Stimulated activated CD8-positive, alpha-beta memory T cell treated with anti-CD3 and anti-CD28 coated beads, Interleukin-4, amount 100 ng/mL, for 1 hour (primary cell): Measurements from ENCODE around the gene GNMT.

Experiments
- DNase-seq, 2 donors: peaks; one replicate each; pipeline ENCODE4 v3.0.0-alpha.2; 2020; ENCODE audit warnings: low read depth in 2 of 2, low spot score in 1 of 2

Gene GNMT

GRCh38 chr6:42960243-42961019 is at the start of gene GNMT:
TSS of gene GNMT (plus strand) at chr6:42960754. CDS start at chr6:42960768, 14 bp downstream.
- no peak for DNase-seq

- no peak for DNase-seq
Measured at GRCh38 chr6:42911171-42912021, 49.2 kb upstream of the GNMT start.

- DNase-seq: no peak
Measured at GRCh38 chr6:42914546-42914945, 46.0 kb upstream of the GNMT start.

DNA sequence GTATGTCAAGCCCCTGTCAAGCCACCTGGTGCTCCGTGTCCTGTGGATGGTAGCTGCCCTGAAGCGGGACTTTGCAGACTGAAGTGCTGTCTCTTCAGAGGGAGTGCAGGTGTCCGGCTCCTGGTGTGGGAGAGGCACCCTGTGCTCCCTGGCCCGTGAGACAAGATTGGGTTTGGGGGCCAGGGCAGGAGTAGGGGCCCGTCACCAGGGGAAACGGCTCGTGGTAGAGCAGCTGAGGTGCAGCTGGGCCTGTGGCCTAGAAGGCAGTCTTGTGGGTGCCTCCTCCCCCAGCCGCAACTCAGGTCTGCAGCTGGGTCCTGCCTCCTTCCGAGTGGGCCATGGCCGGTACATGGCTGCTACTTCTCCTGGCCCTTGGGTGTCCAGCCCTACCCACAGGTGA is 44.8 kb upstream of the GNMT start, which contains the start of gene PTCRA:
Gene PTCRA, plus strand, starts transcription at position 322 of the 400 bp plus-strand sequence. Its CDS starts 17 bp downstream, at position 339.
- DNase-seq: no peak

- no peak for DNase-seq
Measured at GRCh38 chr6:42916288-42916687, 44.3 kb upstream of the GNMT start.

DNA sequence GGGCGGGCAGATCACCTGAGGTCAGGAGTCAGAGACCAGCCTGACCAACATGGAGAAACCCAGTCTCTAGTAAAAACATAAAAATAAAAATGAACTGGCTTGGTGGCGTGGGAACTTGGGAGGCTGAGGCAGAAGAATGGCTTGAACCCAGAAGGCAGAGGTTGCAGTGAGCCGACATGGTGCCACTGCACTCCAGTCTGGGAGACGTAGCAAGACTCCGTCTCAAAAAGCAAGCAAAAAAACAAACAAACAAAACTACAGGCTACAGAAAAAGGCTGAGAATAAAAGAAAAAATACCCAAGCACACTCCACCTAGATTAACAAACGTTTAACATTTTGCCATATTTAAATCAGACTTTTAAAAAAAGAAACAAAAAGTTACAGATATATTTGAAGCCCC is 38.8 kb upstream of the GNMT start:
- DNase-seq: no peak

- DNase-seq: no peak
Measured at GRCh38 chr6:42923666-42924065, 36.9 kb upstream of the GNMT start.

- no peak for DNase-seq
Measured at GRCh38 chr6:42925248-42925857, 35.2 kb upstream of the GNMT start.

DNA sequence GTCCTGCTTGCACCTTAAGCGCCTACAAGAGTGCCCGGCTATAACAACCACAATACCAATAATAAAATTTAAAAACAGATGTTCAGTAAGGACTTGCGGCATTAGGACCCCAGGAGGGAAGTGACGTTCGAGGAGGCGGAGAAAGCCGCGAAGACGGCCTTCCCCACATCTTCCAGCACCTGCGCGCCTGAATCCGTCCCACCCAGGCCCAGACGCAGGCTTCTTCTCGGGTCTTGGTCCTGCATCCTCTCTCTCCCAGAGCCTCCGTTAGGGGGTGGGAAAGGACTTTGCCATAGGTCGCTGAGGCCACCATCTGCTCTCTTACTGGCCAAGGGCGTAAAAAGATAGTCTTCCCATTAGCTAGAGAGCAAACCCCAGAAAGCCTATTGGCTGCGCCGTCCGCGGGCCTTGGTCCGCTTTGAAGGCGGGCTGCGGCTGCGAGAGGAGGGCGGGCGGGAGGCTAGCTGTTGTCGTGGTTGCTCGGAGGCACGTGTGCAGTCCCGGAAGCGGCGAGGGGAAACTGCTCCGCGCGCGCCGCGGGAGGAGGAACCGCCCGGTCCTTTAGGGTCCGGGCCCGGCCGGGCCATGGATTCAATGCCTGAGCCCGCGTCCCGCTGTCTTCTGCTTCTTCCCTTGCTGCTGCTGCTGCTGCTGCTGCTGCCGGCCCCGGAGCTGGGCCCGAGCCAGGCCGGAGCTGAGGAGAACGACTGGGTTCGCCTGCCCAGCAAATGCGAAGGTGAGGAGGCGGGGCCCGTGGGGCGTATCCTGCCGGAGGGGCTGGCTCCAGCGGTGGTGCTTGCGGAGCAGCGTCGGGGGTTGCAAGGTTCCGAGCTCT is 31.4 kb upstream of the GNMT start, which contains the start of gene CNPY3:
Gene CNPY3, plus strand, starts transcription at position 495 of the 835 bp plus-strand sequence. Its CDS starts 91 bp downstream, at position 586.
- DNase-seq: peak; percentile 77 to 90

DNA sequence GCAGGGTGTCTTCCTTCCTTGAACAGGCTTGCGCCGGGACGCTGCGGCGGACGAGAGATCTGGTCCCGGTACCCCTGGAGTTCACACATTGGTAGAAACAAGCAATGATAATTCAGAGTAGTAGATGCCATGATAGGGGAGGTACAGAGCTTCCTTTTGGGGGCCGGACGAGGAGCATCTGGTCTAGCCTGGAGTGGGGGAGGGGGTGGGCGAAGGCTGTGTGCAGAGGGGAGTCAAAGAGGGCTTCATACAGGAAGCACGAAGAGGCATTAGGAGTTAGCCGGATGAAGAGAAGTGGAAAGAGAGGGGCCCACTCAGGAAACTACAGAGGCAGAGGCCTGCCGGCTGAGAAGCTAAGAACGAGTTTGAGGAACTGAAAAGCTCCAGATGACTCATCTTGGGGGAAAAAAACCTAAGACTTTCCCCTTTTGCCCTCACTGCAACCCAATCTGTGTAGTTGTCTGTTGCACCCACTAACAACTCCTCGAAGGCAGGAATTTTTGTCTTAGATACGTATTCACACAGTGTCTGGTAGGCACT is 30.7 kb upstream of the GNMT start:
- peak; percentile 20 to 31 for DNase-seq

DNA sequence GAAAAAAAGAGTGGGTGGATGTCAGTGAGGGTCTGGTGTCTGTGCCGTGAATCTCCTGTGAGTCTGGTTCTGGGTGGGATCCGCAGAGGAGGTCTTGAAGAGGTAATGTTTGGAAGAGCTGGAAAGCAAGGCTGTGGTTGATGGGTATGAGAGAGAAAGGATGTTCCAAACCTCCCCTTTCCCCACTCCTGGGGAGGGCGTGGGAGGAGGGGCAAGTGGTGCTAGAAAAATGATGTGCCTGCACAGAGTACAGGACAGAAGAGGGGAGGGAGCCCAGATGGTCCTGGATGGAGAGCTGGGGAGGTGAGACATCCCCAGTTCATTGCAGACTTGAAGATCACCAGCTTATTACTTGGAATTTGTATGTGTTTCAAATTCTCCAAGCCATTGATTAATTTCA is 28.1 kb upstream of the GNMT start:
- DNase-seq: no peak

DNA sequence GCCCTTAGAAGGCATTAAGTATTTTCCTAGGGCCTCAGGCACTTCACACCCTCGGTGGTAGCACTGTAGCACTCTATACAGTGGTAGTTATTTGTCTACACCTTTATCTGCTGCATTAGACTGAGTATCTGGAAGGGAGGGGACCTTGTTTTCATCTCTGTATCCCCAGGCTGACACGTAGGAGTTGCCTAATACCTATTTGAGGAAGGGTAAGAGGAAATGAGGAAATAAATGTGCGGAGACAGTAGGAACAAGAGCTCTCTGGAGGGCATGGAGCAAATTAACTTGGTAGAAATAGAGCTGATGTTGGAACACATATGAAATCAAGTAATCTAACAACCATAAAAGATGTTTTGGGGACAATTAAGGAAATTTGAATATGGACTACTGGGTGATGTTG is 27.3 kb upstream of the GNMT start:
- DNase-seq: no peak

DNA sequence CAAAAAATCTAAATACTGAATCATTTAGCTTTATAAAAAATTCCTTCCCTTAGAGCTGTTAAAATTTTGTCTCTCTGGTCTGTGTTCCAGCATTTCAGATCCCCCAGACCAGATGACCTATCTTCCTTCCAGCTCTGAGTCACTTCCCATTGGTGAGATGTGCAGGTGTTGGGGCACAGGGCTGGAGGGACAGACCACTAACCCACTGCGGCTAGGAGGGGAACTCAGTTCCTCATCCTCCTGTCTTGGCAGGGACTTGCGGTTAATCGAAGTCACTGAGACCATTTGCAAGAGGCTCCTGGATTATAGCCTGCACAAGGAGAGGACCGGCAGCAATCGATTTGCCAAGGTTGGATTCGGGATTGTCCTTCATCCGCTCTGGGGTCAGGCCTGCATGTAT is 25.2 kb upstream of the GNMT start:
- DNase-seq: no peak

GRCh38 chr6:42936398-42936797 is 24.2 kb upstream of the GNMT start:
- DNase-seq: no peak

- no peak for DNase-seq
Measured at GRCh38 chr6:42937548-42938427, 22.8 kb upstream of the GNMT start.

DNA sequence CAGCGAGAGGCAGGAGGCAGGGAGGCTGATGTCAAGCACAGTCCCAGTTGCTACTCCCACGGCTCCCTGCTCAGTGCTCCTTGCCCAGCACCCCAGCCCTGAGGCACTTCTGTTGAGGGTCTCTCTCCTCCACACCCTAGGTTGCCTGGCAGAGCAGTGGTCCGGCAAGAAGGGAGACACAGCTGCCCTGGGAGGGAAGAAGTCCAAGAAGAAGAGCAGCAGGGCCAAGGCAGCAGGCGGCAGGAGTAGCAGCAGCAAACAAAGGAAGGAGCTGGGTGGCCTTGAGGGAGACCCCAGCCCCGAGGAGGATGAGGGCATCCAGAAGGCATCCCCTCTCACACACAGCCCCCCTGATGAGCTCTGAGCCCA is 22.1 kb upstream of the GNMT start:
- DNase-seq: no peak

DNA sequence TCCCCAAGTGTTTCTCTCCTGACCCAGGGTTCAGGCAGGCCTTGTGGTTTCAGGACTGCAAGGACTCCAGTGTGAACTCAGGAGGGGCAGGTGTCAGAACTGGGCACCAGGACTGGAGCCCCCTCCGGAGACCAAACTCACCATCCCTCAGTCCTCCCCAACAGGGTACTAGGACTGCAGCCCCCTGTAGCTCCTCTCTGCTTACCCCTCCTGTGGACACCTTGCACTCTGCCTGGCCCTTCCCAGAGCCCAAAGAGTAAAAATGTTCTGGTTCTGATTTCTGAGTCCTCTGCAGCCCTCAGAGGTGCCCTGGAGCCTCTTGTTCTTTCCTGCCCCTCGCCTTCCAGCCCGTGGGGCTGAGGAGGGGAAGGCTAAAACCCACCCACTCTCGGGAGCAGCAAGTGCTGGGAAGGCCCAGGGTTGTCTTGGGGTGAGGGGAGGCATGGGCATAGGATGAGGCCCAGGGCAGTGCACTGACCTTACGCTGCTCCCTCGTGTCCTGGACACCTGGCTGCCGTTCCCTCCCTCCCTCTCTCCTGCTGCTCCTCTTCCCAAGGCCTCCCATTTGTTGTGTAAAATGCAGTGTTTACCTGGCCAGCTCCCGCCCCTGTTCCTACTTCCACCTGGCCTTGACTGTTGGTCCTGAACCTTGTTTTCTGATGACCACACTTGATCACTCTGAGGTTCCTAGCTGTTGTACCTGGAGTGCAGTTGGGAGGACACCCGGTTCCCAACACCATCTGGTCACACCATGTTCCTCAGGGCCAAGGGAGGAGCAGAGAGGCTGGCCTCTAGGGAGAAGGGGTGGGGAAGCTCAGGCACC is 21.4 kb upstream of the GNMT start:
- DNase-seq: no peak

GRCh38 chr6:42939810-42940167 is 20.8 kb upstream of the GNMT start:
- no peak for DNase-seq
